Neutrophil (primary cell): ENCODE results near the gene PRDM2.
"Not testable (repeated sequence)": the region's sequence is repeated elsewhere in the genome, so short reads cannot be mapped to it uniquely, and the experiment has no call there.

Experiments
- H3K27ac ChIP-seq: fragments of 200-600 bp; sonication (generic); 2 replicates; pipeline ENCODE4 v1.5.1; 2016; ENCODE audit warnings: mild to moderate bottlenecking, moderate library complexity
- H3K27me3 ChIP-seq: fragments of 200-600 bp; sonication (generic); 2 replicates; pipeline ENCODE4 v1.6.0; 2016; ENCODE audit warnings: mild to moderate bottlenecking
- H3K36me3 ChIP-seq: fragments of 200-600 bp; sonication (generic); 2 replicates; pipeline ENCODE4 v1.5.1; 2017
- H3K4me1 ChIP-seq, 2 experiments: fragments of 200-600 bp in 1 of 2; sonication (generic) in 1 of 2; 1 replicate in 1 of 2; 2 replicates in 1 of 2; pipeline versions ENCODE4 v1.5.1 to v1.6.1; 2013 to 2016; ENCODE audit warnings: low read depth in 1 of 2, low read length in 1 of 2, mild to moderate bottlenecking in 1 of 2, moderate library complexity in 1 of 2; ENCODE audit not compliant: control insufficient read depth in 1 of 2, insufficient read depth in 1 of 2
- H3K4me3 ChIP-seq, 2 experiments: fragments of 200-600 bp in 1 of 2; sonication (generic) in 1 of 2; 1 replicate in 1 of 2; 2 replicates in 1 of 2; pipeline ENCODE4 v1.5.1; 2013 to 2016; ENCODE audit warnings: low read depth in 1 of 2, low read length in 1 of 2, mild to moderate bottlenecking in 1 of 2, moderate library complexity in 1 of 2
- H3K9me3 ChIP-seq: fragments of 200-600 bp; sonication (generic); 2 replicates; pipeline ENCODE4 v1.5.1; 2016
- CTCF ChIP-seq: fragments of 200-600 bp; sonication (generic); IDR thresholded peaks from 2 replicates; pipeline ENCODE4 v1.5.1; 2016; ENCODE audit warnings: antibody characterized with exemption

PRDM2 gene

GRCh38 chr1:13677896-13678295 is 22.1 kb upstream of the PRDM2 start:
- peaks cover 17% of the 10 kb centered on the region in 2 experiments for H3K4me1 ChIP-seq
- H3K9me3 ChIP-seq, result no peaks in the 10 kb centered on the region
- TF ChIP-seq CTCF, result no peak
- H3K36me3 ChIP-seq, result no peaks in the 10 kb centered on the region
- H3K4me3 ChIP-seq, result no peak overlapping the region
- H3K27ac ChIP-seq, result no peak overlapping the region
- H3K27me3 ChIP-seq, result no peaks in the 10 kb centered on the region

- no peak overlapping the region for H3K27ac ChIP-seq
- H3K9me3 ChIP-seq, result no peaks in the 10 kb centered on the region
- H3K27me3 ChIP-seq, result no peaks in the 10 kb centered on the region
- H3K4me1 ChIP-seq, result peaks cover 9 to 11% of the 10 kb centered on the region in 2 experiments
- H3K36me3 ChIP-seq, result no peaks in the 10 kb centered on the region
- TF ChIP-seq CTCF, result no peak
- H3K4me3 ChIP-seq, result no peak overlapping the region
Measured at GRCh38 chr1:13679651-13680050, 20.3 kb upstream of the PRDM2 start.

- not testable (repeated sequence) for H3K27ac ChIP-seq, H3K4me3 ChIP-seq, H3K27me3 ChIP-seq, H3K36me3 ChIP-seq, H3K9me3 ChIP-seq, H3K4me1 ChIP-seq
Measured at GRCh38 chr1:13680609-13681008, 19.4 kb upstream of the PRDM2 start.

- Histone ChIP-seq H3K9me3 (no peaks in the 10 kb centered on the region), H3K4me3 (no peak overlapping the region), H3K36me3 (no peaks in the 10 kb centered on the region), H3K27ac (no peak overlapping the region), H3K4me1 (no peaks in the 10 kb centered on the region), H3K27me3 (no peaks in the 10 kb centered on the region)
- TF ChIP-seq CTCF, result no peak
Measured at GRCh38 chr1:13681921-13682320, 18.1 kb upstream of the PRDM2 start.

GRCh38 chr1:13682444-13682843 is 17.5 kb upstream of the PRDM2 start:
- H3K4me3 ChIP-seq, result no peak overlapping the region
- TF ChIP-seq CTCF, result no peak
- no peaks in the 10 kb centered on the region for H3K9me3 ChIP-seq
- no peak overlapping the region for H3K27ac ChIP-seq
- H3K27me3 ChIP-seq, result no peaks in the 10 kb centered on the region
- no peaks in the 10 kb centered on the region for H3K4me1 ChIP-seq
- no peaks in the 10 kb centered on the region for H3K36me3 ChIP-seq

- H3K27ac ChIP-seq, result no peak overlapping the region
- no peaks in the 10 kb centered on the region for H3K9me3 ChIP-seq
- H3K36me3 ChIP-seq, result no peaks in the 10 kb centered on the region
- no peaks in the 10 kb centered on the region for H3K4me1 ChIP-seq
- no peak for TF ChIP-seq CTCF
- no peaks in the 10 kb centered on the region for H3K27me3 ChIP-seq
- H3K4me3 ChIP-seq, result no peak overlapping the region
Measured at GRCh38 chr1:13683206-13683605, 16.8 kb upstream of the PRDM2 start.
